ENCODE data around the gene CAMTA1.

The CAMTA1 gene

GRCh38 chr1:6958407-6959030, 173.3 kb downstream of the CAMTA1 start:
- Histone ChIP-seq H3K9ac (ENCODE audit: low read length) (no peak overlapping the region), H3K36me3 (ENCODE audit: low read length) (no peaks in the 10 kb centered on the region), H3K9me2 (replicated peaks; ENCODE audit: insufficient read depth, low read length) (no peaks in the 10 kb centered on the region), H3K4me2 (ENCODE audit: low read depth, low read length, poor library complexity, severe bottlenecking) (no peak overlapping the region), H3K9me3 (ENCODE audit: insufficient read depth, low read length) (no peaks in the 10 kb centered on the region), H3F3A (ENCODE audit: insufficient read depth) (no peaks in the 10 kb centered on the region), H3K79me2 (ENCODE audit: insufficient read depth, low read length) (no peaks in the 10 kb centered on the region), H3K27ac (ENCODE audit: low read depth, low read length) (no peak overlapping the region), H3K4me3 (ENCODE audit: insufficient read depth, low read length, poor library complexity, severe bottlenecking) (no peak overlapping the region), H4K20me1 (ENCODE audit: low read depth, low read length) (no peaks in the 10 kb centered on the region), H2AFZ (ENCODE audit: low read depth, low read length, severe bottlenecking) (no peak overlapping the region), H3K27me3 (ENCODE audit: low read length) (no peaks in the 10 kb centered on the region)
- TF ChIP-seq EZH2phosphoT487 (conservative IDR thresholded peaks at IDR 0.05; ENCODE audit: low read length) = no peak
- TF ChIP-seq CTCF (IDR thresholded peaks at IDR 0.05; ENCODE audit: insufficient read depth, low read length, poor library complexity, severe bottlenecking) = no peak

GRCh38 chr1:6959491-6959890, 174.2 kb downstream of the CAMTA1 start:
- no peak overlapping the region for H3K27ac ChIP-seq (ENCODE audit: low read depth, low read length)
- H4K20me1 ChIP-seq (ENCODE audit: low read depth, low read length) = no peaks in the 10 kb centered on the region
- no peaks in the 10 kb centered on the region for H3F3A ChIP-seq (ENCODE audit: insufficient read depth)
- TF ChIP-seq EZH2phosphoT487 (conservative IDR thresholded peaks at IDR 0.05; ENCODE audit: low read length) = no peak
- TF ChIP-seq CTCF (IDR thresholded peaks at IDR 0.05; ENCODE audit: insufficient read depth, low read length, poor library complexity, severe bottlenecking) = no peak
- no peaks in the 10 kb centered on the region for H3K79me2 ChIP-seq (ENCODE audit: insufficient read depth, low read length)
- no peaks in the 10 kb centered on the region for H3K27me3 ChIP-seq (ENCODE audit: low read length)
- no peaks in the 10 kb centered on the region for H3K9me3 ChIP-seq (ENCODE audit: insufficient read depth, low read length)
- H3K4me2 ChIP-seq (ENCODE audit: low read depth, low read length, poor library complexity, severe bottlenecking) = no peak overlapping the region
- H3K9ac ChIP-seq (ENCODE audit: low read length) = no peak overlapping the region
- H3K4me3 ChIP-seq (ENCODE audit: insufficient read depth, low read length, poor library complexity, severe bottlenecking) = no peak overlapping the region
- no peaks in the 10 kb centered on the region for H3K36me3 ChIP-seq (ENCODE audit: low read length)
- H3K9me2 ChIP-seq (replicated peaks; ENCODE audit: insufficient read depth, low read length) = no peaks in the 10 kb centered on the region
- no peak overlapping the region for H2AFZ ChIP-seq (ENCODE audit: low read depth, low read length, severe bottlenecking)

- Histone ChIP-seq H3K4me3 (ENCODE audit: insufficient read depth, low read length, poor library complexity, severe bottlenecking) (no peak overlapping the region), H3K9ac (ENCODE audit: low read length) (no peak overlapping the region), H3K27me3 (ENCODE audit: low read length) (no peaks in the 10 kb centered on the region), H4K20me1 (ENCODE audit: low read depth, low read length) (no peaks in the 10 kb centered on the region), H3K4me2 (ENCODE audit: low read depth, low read length, poor library complexity, severe bottlenecking) (no peak overlapping the region), H3K9me3 (ENCODE audit: insufficient read depth, low read length) (no peaks in the 10 kb centered on the region), H2AFZ (ENCODE audit: low read depth, low read length, severe bottlenecking) (no peak overlapping the region), H3K27ac (ENCODE audit: low read depth, low read length) (no peak overlapping the region), H3K9me2 (replicated peaks; ENCODE audit: insufficient read depth, low read length) (no peaks in the 10 kb centered on the region), H3K79me2 (ENCODE audit: insufficient read depth, low read length) (no peaks in the 10 kb centered on the region), H3K36me3 (ENCODE audit: low read length) (no peaks in the 10 kb centered on the region), H3F3A (ENCODE audit: insufficient read depth) (no peaks in the 10 kb centered on the region)
- TF ChIP-seq CTCF (IDR thresholded peaks at IDR 0.05; ENCODE audit: insufficient read depth, low read length, poor library complexity, severe bottlenecking) (no peak), EZH2phosphoT487 (conservative IDR thresholded peaks at IDR 0.05; ENCODE audit: low read length) (no peak)
These were observed 175.1 kb downstream of the CAMTA1 start for GRCh38 chr1:6960291-6960811.

All from SU-DHL-6 (cell line).